Chondrocyte (in vitro differentiated cells): ENCODE results near the gene RPS6KA1. TPM values are rescaled to one million over a fixed set of nuclear protein-coding genes. Genes with fewer than 3 reads are reported as not detected.

Experiments used
- DNase-seq: peaks from one replicate; pipeline ENCODE4 v3.0.0; 2021; ENCODE audit warnings: mixed read lengths, low spot score
- H3K27ac Mint-ChIP-seq: one replicate; pipeline ENCODE4 v1.8.0; 2021; ENCODE audit warnings: mild to moderate bottlenecking, moderate library complexity, mixed read lengths; ENCODE audit not compliant: unreplicated experiment
- H3K27me3 Mint-ChIP-seq: 2 replicates; pipeline ENCODE4 v1.8.0; 2021; ENCODE audit warnings: low read depth, mixed read lengths
- H3K36me3 Mint-ChIP-seq: 2 replicates; pipeline ENCODE4 v1.8.0; 2021; ENCODE audit warnings: low read depth, mixed read lengths
- H3K4me1 Mint-ChIP-seq: 2 replicates; pipeline ENCODE4 v1.8.0; 2021; ENCODE audit warnings: low read depth, mild to moderate bottlenecking, mixed read lengths
- H3K4me3 Mint-ChIP-seq: one replicate; pipeline ENCODE4 v1.8.0; 2021; ENCODE audit warnings: mild to moderate bottlenecking, moderate library complexity, mixed read lengths; ENCODE audit not compliant: unreplicated experiment
- H3K9me3 Mint-ChIP-seq: 2 replicates; pipeline ENCODE4 v1.8.0; 2021; ENCODE audit warnings: low read depth, mixed read lengths
- total RNA-seq: library from RNA; stranded (reverse); gene quantifications from 3 replicates; pipeline ENCODE4 v1.2.1, GENCODE V29; 2021
- TF ChIP-seq, protein P1 (sequence below): fragments of 200-600 bp; sonication (generic); IDR thresholded peaks from 2 replicates; pipeline ENCODE4 v1.5.0; 2021; ENCODE audit warnings: antibody characterized with exemption, mild to moderate bottlenecking, moderate library complexity

RPS6KA1 gene
- total RNA-seq, 1 donor from 2014 or later: 4.4 TPM

DNA sequence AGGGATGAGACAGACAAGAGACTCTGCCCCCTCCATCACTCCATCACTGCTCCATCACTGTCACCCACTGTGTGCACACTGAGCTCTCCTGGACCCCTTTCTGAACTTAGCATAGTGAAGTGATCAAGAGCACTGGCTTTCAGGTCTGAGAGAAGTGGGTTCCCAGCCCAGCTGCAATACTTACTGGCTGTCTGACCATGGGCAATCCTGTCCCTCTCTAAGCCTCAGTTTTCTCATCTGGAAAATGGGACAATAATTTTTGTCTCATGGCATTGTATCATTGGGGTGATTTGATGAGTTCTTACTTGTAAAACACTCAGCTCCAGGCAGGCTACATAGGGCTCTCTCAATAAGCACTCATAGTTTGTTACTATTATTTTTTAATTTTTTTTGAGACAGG, 7.5 kb upstream of the RPS6KA1 start:
- DNase-seq: no peak
- Mint-ChIP-seq H3K9me3 (no peaks in the 10 kb centered on the region), H3K27me3 (peaks cover 19% of the 10 kb centered on the region), H3K4me1 (no peaks in the 10 kb centered on the region), H3K36me3 (no peaks in the 10 kb centered on the region), H3K4me3 (no peak overlapping the region), H3K27ac (no peak overlapping the region)
- TF ChIP-seq, protein P1, sequence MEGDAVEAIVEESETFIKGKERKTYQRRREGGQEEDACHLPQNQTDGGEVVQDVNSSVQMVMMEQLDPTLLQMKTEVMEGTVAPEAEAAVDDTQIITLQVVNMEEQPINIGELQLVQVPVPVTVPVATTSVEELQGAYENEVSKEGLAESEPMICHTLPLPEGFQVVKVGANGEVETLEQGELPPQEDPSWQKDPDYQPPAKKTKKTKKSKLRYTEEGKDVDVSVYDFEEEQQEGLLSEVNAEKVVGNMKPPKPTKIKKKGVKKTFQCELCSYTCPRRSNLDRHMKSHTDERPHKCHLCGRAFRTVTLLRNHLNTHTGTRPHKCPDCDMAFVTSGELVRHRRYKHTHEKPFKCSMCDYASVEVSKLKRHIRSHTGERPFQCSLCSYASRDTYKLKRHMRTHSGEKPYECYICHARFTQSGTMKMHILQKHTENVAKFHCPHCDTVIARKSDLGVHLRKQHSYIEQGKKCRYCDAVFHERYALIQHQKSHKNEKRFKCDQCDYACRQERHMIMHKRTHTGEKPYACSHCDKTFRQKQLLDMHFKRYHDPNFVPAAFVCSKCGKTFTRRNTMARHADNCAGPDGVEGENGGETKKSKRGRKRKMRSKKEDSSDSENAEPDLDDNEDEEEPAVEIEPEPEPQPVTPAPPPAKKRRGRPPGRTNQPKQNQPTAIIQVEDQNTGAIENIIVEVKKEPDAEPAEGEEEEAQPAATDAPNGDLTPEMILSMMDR: no peak

DNA sequence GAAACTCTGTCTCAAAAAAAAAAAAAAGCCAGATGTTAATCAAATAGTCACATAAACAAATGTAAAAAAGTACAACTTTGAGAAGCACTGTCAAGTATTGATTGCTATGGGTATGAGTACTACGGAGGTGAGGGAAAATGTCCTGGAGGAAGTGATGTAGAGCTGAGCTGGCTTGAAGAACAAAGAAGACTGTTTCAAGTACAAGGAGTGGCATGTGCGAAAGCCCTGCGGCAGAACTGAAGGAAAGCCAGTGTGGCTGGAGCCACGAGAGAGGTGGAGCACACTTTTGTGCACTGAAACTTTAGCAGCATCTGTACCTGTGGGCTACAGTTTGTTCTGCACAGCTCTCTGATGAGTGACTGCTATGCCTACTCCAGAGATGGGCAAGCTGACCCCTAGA, 5.4 kb upstream of the RPS6KA1 start:
- H3K9me3 Mint-ChIP-seq: no peaks in the 10 kb centered on the region
- H3K36me3 Mint-ChIP-seq: no peaks in the 10 kb centered on the region
- DNase-seq: no peak
- TF ChIP-seq, protein P1: no peak
- H3K4me1 Mint-ChIP-seq: peaks cover 2% of the 10 kb centered on the region
- peaks cover 19% of the 10 kb centered on the region for H3K27me3 Mint-ChIP-seq
- no peak overlapping the region for H3K4me3 Mint-ChIP-seq
- H3K27ac Mint-ChIP-seq: no peak overlapping the region

DNA sequence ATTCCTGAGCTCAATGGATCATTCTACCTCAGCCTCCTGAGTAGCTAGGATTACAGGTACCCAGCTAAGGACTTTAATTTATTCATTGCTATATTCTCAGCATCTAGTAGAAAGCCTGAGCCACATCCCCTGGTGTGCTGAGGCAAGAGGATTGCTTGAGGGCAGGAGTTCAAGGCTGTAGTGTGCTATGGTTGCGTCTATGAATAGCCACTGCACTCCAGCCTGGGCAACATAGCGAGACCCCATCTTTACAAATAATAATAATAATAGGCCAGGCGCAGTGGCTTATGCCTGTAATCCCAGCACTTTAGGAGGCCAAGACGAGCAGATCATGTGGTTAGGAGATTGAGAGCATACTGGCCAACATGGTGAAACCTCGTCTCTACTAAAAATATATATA, 3.3 kb upstream of the RPS6KA1 start:
- Mint-ChIP-seq H3K4me3 (no peak overlapping the region), H3K36me3 (no peaks in the 10 kb centered on the region), H3K27ac (no peak overlapping the region), H3K4me1 (peaks cover 14% of the 10 kb centered on the region), H3K27me3 (peaks cover 19% of the 10 kb centered on the region), H3K9me3 (no peaks in the 10 kb centered on the region)
- TF ChIP-seq, protein P1: no peak
- no peak for DNase-seq

DNA sequence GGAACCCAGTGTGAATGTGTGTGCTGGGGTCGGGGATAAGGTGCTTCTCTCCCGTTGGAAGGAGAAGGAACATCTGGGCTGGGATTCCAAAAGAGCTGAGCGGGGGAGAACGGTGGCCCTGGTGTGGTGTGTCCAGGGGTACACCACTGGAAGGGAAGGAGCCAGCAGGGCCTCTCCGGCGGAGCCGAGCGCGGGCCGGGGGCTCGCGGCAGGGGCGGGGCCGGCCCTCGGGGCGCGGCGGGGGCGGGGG, 231 bp upstream of the RPS6KA1 start:
- H3K4me1 Mint-ChIP-seq: peaks cover 14% of the 10 kb centered on the region
- no peaks in the 10 kb centered on the region for H3K9me3 Mint-ChIP-seq

DNA sequence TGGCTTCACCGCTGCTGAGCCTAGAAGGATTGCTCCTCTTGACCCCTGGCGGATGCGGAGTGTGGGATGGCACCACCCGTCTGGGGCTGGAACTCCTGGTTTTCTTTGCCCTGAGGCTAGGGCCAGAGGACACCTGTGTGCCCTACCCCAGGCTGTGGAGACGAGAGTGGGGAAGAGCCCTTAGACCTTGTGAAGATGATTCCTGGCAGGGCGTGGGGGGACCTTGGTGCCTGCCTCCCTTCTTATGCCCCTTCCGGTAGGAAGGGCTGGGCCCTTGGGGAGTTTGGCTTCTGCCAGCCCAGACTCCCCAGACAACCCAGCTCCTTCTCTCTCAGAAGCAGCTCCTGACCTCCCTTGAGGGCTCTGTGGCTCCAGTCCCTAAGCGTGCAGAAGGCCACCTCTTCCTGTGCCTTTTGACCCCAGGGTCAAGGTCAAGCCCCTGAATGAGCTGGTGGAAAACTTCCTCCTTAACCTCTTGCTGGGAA, 891 bp downstream of the RPS6KA1 start:
- DNase-seq: no peak
- Mint-ChIP-seq H3K9me3 (no peaks in the 10 kb centered on the region), H3K4me3 (peak overlapping the region; percentile 71), H3K27ac (no peak overlapping the region), H3K36me3 (no peaks in the 10 kb centered on the region), H3K27me3 (no peaks in the 10 kb centered on the region), H3K4me1 (peaks cover 14% of the 10 kb centered on the region)
- TF ChIP-seq, protein P1: no peak

More for the DNA sequence above, 231 bp upstream of the RPS6KA1 start:
- Mint-ChIP-seq H3K27me3 (peaks cover 10% of the 10 kb centered on the region), H3K27ac (peak overlapping the region; percentile 57), H3K36me3 (no peaks in the 10 kb centered on the region), H3K4me3 (peak overlapping the region; percentile 78)
- TF ChIP-seq, protein P1: no peak
- no peak for DNase-seq
